Measurements from ENCODE around the gene RPS6KB1.
"Not testable (repeated sequence)": the region's sequence is repeated elsewhere in the genome, so short reads cannot be mapped to it uniquely, and the experiment has no call there.

DNA sequence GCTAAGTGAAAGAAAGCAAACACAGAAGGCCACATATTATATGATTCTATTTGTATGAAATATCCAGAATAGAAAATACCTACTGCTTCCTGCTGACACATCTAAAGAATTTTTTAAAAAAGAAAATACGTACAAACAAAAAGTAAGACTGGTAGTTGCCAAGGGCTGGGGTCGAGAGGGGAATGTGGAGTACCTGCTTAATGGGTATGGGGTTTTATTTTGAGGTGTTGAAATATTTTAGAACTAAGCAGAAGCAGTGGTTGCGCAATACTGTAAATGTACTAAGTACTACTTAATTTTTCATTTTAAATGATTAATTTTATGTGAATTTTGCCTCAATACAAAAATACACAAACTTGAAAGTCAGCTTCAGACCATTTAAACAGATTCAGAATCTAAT lies 103.7 kb downstream of the RPS6KB1 start:
- TF ChIP-seq POLR2AphosphoS5, EP300, CTCF, POLR2A (IDR thresholded peaks at IDR 0.05): not testable (repeated sequence)

Measured in stomach (tissue), 4 donors.